SIG-M5 treated with dmso at 0.1 percent for 504 hours (cell line): Measurements from ENCODE around the gene TEX28.
"Not testable (repeated sequence)": the region's sequence is repeated elsewhere in the genome, so short reads cannot be mapped to it uniquely, and the experiment has no call there.

Experiments
- DNase-seq: peaks from one replicate; lab custom pipeline; 2025; ENCODE audit not compliant: unreplicated experiment; lab: John Stamatoyannopoulos, UW

The TEX28 gene, protein sequence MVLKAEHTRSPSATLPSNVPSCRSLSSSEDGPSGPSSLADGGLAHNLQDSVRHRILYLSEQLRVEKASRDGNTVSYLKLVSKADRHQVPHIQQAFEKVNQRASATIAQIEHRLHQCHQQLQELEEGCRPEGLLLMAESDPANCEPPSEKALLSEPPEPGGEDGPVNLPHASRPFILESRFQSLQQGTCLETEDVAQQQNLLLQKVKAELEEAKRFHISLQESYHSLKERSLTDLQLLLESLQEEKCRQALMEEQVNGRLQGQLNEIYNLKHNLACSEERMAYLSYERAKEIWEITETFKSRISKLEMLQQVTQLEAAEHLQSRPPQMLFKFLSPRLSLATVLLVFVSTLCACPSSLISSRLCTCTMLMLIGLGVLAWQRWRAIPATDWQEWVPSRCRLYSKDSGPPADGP

DNA sequence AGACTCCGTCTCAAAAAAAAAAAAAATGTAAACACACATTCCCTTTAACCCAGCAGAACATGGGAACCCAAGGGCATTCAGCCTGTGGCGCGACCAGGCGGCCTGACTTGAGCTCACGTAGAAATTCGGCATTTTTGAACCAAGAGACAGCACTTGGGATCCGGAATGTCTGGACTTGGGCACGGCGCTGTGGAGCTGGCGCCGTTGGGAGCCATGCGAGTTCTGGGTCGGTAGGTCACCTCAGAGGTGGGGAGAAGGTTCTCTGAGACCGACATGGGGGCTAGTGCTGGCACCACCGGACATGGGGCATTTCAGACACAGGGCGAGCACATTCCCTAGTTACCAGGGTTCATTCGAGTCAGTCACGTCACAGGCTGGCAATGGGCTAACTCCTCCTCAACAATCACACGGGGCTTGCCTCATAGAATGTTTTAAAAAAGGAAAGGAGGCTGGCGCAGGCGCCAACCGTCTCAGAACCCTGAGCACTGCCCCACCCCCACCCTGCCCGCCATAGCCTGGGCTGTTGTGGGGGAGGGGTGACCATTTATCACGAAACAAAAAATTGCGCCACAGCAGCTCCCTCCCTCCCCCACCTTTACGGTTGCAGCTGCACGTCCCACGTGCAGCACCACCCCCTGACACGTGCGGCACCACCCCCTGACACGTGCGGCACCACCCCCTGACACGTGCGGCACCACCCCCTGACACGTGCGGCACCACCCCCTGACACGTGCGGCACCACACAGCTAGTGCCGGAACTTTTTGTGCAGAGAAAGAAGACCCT is at the start of gene TEX28:
Gene TEX28 (minus strand): TSS at position 334 of the 784 bp plus-strand sequence. CDS start 3,007 bp downstream, outside the sequence.
- DNase-seq, result no peak

DNA sequence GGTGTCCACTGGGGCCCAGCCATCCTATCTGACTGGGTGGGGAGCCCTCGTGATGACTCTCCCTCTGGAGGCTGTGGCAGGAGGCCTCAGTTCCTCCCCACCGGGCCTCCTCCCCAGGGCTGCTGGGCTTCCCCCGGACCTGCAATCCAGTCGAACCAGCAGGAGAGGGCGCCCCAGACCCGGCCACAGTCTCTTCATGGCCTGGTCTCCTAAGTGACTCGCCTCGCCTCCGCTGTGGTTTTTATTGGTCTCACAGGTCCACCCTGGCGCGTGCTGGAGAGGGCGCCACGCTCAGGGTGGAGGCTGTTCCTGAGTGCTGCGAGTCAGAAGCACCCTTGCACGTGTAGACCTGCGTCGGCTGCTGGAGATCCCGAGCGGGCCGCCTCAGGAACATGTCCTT is 48.7 kb upstream of the TEX28 start:
- DNase-seq, result not testable (repeated sequence)

DNA sequence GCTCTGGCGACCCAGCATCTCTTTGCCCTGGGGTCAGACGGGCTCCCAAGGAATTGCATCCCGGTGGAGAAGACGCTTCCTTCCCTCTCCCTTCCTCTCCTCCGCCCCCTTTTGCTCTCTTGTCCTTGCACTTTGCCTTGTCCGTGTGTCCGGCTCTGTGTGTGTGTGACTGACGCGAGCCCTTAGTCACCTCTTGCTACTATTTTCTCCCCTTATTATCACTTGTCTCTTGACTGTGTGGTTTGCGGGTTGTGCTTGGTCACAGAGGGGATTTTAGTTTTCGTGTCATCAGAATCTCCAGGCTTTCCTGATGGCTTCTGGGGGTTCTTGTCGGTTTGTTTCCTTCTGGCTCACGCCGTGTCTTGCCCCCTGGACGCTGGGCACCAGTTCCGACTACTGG is 48.1 kb upstream of the TEX28 start:
- not testable (repeated sequence) for DNase-seq

DNA sequence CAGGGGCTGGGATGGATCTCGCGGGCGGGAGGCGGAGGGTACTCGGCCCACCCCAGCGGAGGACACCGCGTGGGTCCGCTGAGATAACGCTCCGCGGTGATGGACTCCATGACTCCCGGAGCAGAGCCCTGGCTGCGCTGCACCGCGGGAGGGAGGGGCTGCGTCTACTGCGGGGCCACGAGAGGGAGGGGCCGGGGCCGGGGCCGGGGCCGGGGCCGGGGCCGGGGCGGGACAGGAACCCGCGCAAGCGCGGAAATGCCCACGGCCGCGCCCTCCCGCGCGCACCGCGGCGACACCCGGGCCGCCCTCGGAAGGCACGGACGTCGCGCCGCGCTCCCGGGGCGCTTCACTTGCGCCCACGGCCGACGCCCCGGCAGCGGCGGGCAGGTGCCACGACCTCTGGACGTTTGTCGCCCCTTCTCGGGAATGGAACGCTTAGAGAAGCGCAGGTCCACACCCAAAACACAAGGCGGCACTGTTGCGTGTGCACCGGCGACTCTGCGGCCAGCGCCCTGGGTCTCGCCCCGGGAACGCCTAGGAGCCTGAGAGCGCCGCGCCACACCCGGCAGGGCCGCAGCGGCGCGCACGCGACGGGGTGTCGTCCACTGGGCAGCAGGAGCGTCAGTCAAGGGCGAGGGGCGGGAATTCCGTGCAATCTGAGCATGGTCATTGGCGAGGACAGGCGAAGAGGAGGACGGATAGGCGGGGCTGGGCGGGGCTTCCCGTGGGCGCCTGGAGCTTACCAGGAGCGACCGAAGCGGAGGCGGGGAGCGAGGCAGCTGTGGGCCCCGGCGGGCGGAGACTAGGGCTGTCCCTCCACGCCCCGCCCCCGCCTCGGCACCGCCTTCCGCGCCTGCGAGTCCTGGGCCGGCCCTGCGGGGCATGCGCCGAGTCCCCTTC is 46.7 kb upstream of the TEX28 start:
- DNase-seq, result not testable (repeated sequence)

DNA sequence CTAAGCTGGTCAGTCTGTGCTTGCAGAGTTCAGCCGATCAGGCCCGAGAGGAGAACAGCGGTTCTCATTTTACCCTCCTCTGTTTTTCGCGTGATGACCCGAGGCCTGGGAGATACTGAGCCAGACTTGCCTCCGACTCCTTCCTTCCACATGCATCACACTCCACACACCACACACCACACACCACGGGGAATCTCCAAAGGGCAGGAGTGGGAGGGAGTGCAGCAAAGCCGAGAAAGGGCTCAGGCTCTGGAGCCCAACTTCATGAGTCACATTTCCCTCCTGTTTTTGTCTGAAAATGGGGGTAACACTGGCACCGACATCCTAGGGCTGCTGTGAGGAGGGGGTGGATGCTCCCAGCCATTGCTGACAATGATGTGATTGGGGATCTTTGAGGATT is 39.6 kb upstream of the TEX28 start:
- no peak for DNase-seq

DNA sequence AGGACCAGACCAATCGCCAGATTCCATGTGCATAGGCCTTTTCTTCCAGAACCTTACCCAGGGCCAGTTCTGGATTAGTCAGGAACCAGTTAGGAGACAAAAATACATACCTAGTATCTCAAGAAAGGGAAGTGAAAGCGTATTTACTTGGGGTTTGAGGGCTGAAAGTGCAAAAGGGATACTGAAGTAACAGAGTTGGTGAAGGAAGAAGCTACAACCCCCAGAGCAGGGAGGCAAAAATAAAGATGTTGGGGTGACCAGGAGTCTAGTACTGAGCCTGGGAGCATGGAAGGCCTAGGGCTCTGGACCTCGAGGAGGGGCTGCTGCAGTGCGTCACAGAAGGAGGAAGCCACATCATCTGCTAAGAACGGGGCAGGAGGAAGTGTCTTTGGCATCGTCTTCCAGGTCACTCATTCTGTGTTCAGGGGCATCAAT is 38.9 kb upstream of the TEX28 start:
- peak; percentile 63 for DNase-seq

DNA sequence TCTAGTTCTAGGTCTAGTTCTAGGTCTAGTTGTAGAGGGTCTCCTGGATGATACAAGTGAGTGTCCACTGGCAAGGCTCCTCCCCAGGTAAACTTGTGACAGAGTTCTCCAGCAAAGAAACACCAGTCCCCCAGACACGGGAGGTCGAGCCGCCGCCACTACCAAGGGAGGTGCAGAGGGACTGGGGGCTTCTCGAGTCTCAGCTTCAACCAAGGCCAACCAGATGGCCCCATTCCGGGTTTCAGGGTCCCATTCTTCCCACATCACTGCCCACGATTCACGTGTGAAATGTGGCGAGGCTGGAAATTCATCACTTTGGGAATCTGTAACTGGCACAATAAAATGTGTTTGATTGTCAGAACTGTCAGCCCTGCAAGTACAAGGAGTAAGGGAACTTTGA is 38.2 kb upstream of the TEX28 start:
- DNase-seq, result no peak

DNA sequence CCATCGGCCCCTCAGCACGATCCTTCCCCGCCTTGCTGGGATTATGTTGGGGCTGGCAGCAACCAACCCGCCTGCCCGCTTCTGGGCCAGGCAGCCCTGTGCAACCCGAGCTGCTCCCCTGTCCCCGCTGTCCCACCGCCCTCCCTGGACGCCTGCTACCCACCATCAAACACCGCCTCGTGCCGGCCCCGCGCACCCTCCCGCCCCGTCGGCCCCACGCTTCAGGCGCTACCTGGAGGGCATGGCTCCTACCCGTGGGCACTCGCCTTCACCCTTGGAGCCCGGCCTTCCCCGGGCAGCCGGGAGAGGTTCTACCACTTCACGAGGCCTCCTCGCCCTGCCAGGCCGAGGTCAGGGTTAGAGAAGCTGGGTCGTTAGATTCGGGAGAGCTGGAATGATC is 37.6 kb upstream of the TEX28 start:
- DNase-seq, result no peak

DNA sequence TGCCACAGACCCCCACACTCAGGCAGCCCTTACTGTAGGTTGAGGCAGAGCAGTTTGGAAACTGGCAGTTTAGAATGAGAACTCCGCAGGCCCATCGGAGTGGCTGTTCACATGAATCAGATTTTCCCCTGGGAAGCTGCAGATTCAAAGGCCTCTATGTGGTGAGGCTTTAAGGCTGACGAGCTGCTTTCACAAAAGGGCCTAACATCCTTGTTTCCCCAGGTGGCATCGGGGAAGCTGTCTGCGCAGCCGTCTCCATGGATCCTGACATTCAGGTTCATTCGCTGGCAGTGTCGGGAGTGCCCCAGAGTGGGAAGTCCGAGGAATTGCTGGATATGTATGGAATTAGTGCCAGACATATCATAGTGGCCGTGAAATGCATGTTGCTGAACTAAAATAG is 34.4 kb upstream of the TEX28 start:
- no peak for DNase-seq

DNA sequence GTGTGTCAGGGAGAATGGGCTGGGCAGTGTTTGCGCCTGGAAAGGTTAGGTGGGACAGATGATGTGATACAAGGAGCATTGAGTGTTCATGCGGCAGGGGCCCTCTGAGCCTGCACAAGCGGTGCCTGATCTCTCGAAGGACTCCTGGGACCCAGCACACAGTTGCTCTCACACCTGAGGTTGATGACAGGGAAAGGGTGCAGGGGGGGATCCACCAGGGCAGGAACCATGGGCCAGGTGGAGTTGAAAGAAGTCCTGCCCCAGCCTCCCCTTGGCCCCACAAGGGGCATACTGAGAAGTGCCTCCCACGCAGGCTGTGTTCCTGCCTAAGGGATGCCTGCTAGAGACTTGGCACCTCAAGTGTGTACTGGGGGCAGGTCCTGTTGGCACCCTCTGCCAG is 33.7 kb upstream of the TEX28 start:
- no peak for DNase-seq

DNA sequence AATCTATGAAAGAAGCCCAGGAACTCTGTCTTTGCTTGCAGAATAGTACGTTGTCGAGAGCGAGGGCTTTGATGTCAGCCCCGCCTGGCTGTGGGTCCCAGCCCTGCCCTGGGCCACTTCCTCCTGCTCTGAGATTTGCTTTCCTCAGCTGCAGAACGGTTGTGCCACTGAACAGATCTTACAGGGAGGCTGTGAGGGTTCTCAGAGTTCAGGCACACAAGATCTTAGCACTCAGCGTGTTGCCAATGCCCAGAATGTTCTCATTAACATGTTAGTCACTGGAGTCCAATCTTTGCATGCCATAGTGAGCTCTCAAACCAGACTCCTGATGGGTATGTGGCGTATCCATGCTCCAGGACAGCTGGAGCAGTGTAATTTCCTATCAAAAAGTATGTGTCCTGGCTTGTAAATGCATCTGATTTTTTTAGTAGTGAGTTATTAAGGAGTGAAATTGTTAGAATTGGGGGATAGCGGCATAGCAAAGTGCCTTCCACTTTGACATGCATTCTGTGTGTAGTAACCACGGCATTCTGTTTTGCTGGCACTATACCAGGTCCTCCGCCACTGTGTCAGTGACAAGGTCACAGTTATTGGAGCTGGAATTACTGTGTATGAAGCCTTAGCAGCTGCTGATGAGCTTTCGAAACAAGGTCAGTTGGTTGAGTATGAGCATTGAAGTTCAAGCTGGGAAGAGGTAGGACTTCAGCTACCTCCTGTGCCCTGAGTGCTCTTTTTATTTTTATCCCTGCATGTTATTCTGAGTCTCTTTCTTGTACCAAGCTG is 32.3 kb upstream of the TEX28 start:
- no peak for DNase-seq

DNA sequence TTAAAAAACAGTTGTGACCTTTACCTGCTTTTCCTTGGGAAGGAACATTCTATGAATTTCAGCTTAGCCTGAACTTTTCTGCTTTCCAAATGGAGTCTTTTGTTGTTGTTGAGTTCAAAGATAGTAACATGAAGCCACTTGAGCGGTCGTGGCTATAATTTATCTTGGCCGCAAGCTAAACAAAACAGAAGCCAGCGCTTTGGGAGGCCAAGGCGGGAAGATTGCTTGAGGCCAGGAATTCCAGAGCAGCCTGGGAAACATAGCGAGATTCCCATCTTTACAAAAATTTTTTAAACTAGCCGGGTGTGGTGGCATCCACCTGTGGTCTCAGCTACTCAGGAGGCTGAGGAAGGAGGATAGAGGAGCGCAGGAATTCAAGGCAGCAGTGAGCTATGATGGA is 30.6 kb upstream of the TEX28 start:
- no peak for DNase-seq

DNA sequence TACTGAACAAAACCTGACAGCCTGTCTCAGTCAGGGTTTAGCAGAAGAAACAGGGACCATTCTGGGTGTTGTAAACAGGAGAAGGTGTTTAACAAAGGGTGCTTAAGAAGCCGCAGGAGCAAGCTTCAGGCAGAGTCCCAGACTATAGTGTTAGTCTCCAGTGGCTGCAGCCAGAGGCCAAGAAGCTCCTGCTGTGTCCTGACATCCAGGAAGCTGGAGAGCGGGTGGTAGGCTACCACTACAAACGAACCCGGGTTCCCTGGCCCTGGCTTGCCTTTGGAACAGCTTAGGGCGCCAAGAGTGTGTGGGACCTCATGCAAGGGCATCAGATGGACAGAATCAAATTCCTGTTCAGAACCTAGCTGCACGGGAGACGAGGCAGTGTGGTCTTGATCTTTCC is 28.6 kb upstream of the TEX28 start:
- no peak for DNase-seq

DNA sequence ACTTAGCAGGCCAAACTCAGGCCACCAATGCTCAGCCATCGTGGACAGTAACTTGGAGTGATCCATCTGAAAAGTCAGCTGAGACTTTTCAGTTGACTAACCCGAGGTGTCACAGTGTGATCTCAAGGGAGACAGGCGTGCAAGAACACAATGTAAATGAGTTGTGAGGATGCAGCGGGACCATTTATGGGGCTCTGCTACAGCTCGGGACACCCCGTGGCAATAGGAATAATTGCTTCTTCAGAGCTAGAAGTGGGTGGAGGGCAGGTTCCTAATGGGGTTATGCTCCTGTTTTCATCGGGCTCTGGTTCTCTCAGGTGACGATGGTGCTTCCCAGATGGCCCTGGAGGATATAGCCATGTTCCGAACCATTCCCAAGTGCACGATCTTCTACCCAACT is 28.0 kb upstream of the TEX28 start:
- no peak for DNase-seq

DNA sequence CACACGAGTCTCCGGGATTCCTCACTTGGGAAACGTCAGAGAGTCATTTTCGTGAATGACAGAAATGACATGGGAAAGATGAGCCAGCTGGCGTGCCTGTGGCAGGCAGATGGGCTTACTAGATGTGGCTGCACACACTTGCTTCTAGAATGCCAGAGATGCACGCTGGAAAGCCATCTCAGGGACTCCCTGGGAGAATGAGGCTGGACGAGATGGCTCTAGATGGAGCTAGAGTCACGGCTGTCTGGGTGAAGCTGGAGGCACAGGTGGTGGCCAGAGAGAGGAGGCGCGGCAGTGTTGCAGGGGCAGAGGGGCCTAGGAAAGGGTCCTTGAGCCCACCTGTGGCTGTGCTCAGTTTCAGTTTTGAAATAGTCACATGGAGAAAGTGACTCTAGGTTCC is 26.7 kb upstream of the TEX28 start:
- no peak for DNase-seq

DNA sequence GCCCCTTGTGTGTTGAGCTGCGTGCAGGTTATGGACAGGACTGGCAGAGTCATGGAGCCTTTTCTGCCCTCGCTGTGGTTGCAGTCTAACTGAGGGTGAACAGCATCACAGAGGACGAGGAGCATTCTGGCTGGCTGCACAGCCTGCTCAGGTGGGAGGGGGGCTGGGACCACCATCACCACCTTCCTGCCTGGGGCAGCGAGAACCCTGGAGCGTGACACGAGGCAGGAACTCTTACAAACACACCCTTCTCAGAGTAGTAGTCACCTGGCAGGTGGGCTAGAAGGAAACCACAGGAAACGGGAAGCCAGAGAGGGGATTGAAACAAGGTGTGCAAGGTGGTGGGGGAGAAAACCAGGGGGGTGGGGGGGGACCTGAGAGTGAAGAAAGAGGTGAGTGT is 26.2 kb upstream of the TEX28 start:
- no peak for DNase-seq

DNA sequence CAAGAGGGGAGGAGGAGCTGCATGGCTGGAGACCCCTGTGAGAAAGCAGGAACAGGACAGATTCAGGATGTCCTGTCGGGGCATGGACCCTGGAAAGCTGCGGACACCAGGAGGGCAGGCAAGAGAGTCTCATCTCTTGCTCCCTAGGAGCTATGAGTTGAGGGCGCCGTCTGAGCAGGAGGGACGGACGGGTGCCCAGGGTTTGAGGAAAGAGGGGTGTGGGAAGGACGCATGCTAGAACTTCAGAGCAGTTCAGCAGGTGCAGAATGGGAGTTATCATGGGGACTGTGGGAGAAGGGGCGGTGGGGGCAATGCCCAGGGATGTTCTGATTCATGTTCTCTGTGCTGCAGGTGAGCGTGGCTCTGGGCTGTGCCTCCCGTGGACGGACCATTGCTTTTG is 25.5 kb upstream of the TEX28 start:
- no peak for DNase-seq

DNA sequence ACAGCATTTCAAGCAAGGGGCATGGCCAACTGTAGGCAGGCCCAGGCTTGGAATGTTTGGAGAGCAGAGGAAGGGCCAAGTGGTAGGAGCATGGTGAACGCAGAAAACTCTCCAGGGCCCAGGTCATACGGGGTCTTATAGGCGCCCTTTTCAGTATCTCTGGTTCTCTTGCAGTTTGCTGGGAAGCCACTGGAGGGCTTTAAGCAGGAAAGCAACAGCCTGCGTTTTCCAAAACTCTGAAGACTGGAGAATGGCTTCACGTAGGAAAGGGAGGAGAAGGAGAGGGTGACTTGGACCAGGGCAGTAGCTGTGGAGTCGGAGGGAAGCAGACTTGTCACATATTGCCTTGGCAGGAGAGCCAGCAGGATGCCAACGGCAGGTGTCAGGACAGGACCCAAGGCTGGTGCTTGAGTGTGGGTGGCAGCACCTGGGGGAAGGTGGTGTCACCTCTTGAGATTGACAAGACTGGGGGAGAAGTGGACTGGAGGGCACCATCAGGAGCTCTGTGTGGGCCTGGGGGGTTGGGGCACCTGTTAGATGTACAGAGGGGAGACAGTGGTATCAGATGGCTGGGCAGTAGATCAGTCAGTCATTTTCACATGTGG is 22.6 kb upstream of the TEX28 start:
- no peak for DNase-seq

DNA sequence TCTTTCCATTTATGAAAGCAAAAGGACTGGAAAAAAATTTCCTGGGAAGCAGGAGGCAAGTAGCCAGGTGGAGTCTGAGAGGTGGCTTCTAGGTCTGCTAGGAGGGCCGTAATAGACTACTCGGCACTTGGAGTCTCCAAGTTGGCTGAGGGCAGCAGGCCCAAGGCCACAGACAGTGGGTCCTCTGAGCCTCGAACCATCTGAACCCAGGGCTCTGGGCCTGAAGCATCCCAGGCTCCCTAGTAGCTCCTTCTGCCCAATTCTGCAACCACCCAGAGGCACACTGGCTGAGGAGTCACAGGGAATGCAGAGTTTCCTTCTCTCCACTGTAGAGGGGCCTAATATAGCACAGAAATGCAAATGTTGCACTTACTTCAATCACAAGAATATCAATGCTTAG is 20.5 kb upstream of the TEX28 start:
- DNase-seq, result no peak

DNA sequence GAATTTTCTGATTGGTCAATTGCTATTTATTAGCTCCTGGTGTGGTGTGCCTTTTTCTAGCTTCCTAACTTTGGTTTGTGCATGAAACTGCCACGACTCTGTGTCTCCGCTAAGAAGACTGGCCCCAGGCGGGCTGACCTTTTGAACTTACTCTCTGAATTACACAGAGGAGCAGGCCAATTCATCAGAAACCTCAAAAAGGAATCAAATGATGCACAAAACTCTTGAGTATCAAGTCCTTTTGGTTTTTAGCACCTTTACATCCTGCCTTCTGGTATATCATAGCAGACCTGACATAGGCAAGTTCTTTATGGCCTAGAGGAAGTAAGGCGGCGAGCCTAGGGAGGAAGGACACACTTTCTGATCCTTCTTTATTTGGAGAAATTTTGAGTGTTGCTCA is 18.2 kb upstream of the TEX28 start:
- no peak for DNase-seq
